ENCODE measurements around the gene KPNA1. TPM values are rescaled to one million over a fixed set of nuclear protein-coding genes. Genes with fewer than 3 reads are reported as not detected.

Gene KPNA1
- total and polyA plus RNA-seq, 4 donors, result 20.7 to 42.0 (median 23.5) TPM

DNA sequence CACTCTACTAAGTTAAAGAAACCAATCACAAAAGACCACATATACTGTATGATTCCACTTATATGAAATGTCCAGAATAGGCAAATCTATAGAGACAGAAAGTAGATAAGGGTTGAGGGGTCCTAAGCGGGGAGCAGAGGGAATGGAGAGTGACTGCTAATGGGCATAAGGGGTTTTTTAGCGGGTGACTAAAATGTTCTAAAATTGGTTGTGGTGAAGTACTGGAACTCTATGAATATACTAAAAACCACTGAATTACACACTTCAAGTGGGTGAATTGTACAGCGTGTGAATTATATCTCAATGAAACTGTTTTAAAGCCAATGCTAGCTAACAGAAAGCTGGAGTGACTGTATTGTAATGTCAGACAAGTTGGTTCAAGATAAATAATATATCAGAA is 33.3 kb downstream of the KPNA1 start:
- WGBS, result 96% methylated on average over 3 of the region's 3 CpGs
- Histone ChIP-seq H3K27ac (ENCODE audit: low read depth in 1 of 2, low read length in 2 of 2) (no peak overlapping the region), H3K27me3 (ENCODE audit: control insufficient read depth in 4 of 4, insufficient read depth in 4 of 4, low read length in 3 of 4) (no peaks in the 10 kb centered on the region), H3K9ac (ENCODE audit: low read depth in 1 of 2, low read length in 2 of 2) (no peak overlapping the region), H3K9me3 (ENCODE audit: control insufficient read depth in 4 of 4, low read length in 3 of 4) (no peaks in the 10 kb centered on the region), H3K4me1 (ENCODE audit: control insufficient read depth in 4 of 4, insufficient read depth in 4 of 4, low read length in 3 of 4) (no peaks in the 10 kb centered on the region), H3K4me3 (ENCODE audit: low read depth in 1 of 3, low read length in 3 of 3) (no peak overlapping the region), H3K36me3 (ENCODE audit: control insufficient read depth in 4 of 4, insufficient read depth in 3 of 4, low read depth in 1 of 4, low read length in 3 of 4) (peaks cover 0 to 2% (median 0%) of the 10 kb centered on the region in 4 donors)
- TF ChIP-seq EGR1 (IDR thresholded peaks at IDR 0.05; ENCODE audit: low read depth in 2 of 2) (no peak), GABPA (IDR thresholded peaks at IDR 0.05 in 1 of 2, conservative IDR thresholded peaks at IDR 0.05 in 1 of 2) (no peak), JUND (IDR thresholded peaks at IDR 0.05) (no peak), HNF4A (conservative IDR thresholded peaks at IDR 0.05) (no peak), FOXA2 (IDR thresholded peaks at IDR 0.05) (no peak), RAD21 (IDR thresholded peaks at IDR 0.05) (no peak), YY1 (IDR thresholded peaks at IDR 0.05) (no peak), TAF1 (conservative IDR thresholded peaks at IDR 0.05) (no peak)
- TF ChIP-seq, protein P1, sequence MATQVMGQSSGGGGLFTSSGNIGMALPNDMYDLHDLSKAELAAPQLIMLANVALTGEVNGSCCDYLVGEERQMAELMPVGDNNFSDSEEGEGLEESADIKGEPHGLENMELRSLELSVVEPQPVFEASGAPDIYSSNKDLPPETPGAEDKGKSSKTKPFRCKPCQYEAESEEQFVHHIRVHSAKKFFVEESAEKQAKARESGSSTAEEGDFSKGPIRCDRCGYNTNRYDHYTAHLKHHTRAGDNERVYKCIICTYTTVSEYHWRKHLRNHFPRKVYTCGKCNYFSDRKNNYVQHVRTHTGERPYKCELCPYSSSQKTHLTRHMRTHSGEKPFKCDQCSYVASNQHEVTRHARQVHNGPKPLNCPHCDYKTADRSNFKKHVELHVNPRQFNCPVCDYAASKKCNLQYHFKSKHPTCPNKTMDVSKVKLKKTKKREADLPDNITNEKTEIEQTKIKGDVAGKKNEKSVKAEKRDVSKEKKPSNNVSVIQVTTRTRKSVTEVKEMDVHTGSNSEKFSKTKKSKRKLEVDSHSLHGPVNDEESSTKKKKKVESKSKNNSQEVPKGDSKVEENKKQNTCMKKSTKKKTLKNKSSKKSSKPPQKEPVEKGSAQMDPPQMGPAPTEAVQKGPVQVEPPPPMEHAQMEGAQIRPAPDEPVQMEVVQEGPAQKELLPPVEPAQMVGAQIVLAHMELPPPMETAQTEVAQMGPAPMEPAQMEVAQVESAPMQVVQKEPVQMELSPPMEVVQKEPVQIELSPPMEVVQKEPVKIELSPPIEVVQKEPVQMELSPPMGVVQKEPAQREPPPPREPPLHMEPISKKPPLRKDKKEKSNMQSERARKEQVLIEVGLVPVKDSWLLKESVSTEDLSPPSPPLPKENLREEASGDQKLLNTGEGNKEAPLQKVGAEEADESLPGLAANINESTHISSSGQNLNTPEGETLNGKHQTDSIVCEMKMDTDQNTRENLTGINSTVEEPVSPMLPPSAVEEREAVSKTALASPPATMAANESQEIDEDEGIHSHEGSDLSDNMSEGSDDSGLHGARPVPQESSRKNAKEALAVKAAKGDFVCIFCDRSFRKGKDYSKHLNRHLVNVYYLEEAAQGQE (IDR thresholded peaks at IDR 0.05), result no peak
- TF ChIP-seq, protein P2, sequence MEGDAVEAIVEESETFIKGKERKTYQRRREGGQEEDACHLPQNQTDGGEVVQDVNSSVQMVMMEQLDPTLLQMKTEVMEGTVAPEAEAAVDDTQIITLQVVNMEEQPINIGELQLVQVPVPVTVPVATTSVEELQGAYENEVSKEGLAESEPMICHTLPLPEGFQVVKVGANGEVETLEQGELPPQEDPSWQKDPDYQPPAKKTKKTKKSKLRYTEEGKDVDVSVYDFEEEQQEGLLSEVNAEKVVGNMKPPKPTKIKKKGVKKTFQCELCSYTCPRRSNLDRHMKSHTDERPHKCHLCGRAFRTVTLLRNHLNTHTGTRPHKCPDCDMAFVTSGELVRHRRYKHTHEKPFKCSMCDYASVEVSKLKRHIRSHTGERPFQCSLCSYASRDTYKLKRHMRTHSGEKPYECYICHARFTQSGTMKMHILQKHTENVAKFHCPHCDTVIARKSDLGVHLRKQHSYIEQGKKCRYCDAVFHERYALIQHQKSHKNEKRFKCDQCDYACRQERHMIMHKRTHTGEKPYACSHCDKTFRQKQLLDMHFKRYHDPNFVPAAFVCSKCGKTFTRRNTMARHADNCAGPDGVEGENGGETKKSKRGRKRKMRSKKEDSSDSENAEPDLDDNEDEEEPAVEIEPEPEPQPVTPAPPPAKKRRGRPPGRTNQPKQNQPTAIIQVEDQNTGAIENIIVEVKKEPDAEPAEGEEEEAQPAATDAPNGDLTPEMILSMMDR (IDR thresholded peaks at IDR 0.05; ENCODE audit: low read depth, low read length, missing input control), result no peak
- TF ChIP-seq, protein P3, sequence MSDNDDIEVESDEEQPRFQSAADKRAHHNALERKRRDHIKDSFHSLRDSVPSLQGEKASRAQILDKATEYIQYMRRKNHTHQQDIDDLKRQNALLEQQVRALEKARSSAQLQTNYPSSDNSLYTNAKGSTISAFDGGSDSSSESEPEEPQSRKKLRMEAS (IDR thresholded peaks at IDR 0.05), result no peak
- TF ChIP-seq, protein P4, sequence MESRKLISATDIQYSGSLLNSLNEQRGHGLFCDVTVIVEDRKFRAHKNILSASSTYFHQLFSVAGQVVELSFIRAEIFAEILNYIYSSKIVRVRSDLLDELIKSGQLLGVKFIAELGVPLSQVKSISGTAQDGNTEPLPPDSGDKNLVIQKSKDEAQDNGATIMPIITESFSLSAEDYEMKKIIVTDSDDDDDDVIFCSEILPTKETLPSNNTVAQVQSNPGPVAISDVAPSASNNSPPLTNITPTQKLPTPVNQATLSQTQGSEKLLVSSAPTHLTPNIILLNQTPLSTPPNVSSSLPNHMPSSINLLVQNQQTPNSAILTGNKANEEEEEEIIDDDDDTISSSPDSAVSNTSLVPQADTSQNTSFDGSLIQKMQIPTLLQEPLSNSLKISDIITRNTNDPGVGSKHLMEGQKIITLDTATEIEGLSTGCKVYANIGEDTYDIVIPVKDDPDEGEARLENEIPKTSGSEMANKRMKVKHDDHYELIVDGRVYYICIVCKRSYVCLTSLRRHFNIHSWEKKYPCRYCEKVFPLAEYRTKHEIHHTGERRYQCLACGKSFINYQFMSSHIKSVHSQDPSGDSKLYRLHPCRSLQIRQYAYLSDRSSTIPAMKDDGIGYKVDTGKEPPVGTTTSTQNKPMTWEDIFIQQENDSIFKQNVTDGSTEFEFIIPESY (IDR thresholded peaks at IDR 0.05), result no peak
- no peak for DNase-seq (ENCODE audit: low spot score)

DNA sequence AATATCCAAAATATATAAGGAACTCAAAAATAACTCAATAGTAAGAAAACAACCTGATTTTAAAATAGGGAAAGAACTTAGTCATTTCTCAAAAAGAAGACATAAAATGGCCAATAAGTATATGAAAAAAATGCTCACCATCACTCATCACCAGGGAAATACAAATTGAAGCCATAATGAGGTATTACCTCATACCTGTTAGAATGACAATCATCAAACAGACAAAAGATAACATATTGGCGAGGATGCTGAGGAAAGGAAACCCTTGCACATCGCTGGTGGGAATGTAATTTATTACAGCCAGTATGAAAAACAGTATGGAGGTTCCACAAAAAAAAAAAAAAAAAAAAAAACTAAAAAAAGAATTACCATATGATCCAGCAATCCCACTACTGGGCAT is 38.2 kb downstream of the KPNA1 start:
- Histone ChIP-seq H3K9ac (ENCODE audit: low read depth in 1 of 2, low read length in 2 of 2) (no peak overlapping the region), H3K9me3 (ENCODE audit: control insufficient read depth in 4 of 4, low read length in 3 of 4) (no peaks in the 10 kb centered on the region), H3K27ac (ENCODE audit: low read depth in 1 of 2, low read length in 2 of 2) (no peak overlapping the region), H3K4me1 (ENCODE audit: control insufficient read depth in 4 of 4, insufficient read depth in 4 of 4, low read length in 3 of 4) (peaks cover 2 to 9% (median 4%) of the 10 kb centered on the region in 4 donors), H3K36me3 (ENCODE audit: control insufficient read depth in 4 of 4, insufficient read depth in 3 of 4, low read depth in 1 of 4, low read length in 3 of 4) (peaks cover 0 to 2% (median 0%) of the 10 kb centered on the region in 4 donors), H3K4me3 (ENCODE audit: low read depth in 1 of 3, low read length in 3 of 3) (no peak overlapping the region), H3K27me3 (ENCODE audit: control insufficient read depth in 4 of 4, insufficient read depth in 4 of 4, low read length in 3 of 4) (no peaks in the 10 kb centered on the region)
- 89% methylated on average over 2 of the region's 2 CpGs for WGBS
- DNase-seq (ENCODE audit: low spot score), result no peak
- TF ChIP-seq NR2F2 (IDR thresholded peaks at IDR 0.05), result no peak
- no peak for TF ChIP-seq GABPA (IDR thresholded peaks at IDR 0.05 in 1 of 2, conservative IDR thresholded peaks at IDR 0.05 in 1 of 2)
- no peak for TF ChIP-seq FOXA1 (IDR thresholded peaks at IDR 0.05)
- no peak for TF ChIP-seq RAD21 (IDR thresholded peaks at IDR 0.05)
- TF ChIP-seq, protein P1 (IDR thresholded peaks at IDR 0.05), result no peak
- TF ChIP-seq, protein P3 (IDR thresholded peaks at IDR 0.05), result no peak
- TF ChIP-seq HNF4G (IDR thresholded peaks at IDR 0.05), result no peak
- TF ChIP-seq FOXA2 (IDR thresholded peaks at IDR 0.05), result no peak
- TF ChIP-seq, protein P2 (IDR thresholded peaks at IDR 0.05; ENCODE audit: low read depth, low read length, missing input control), result no peak
- no peak for TF ChIP-seq JUND (IDR thresholded peaks at IDR 0.05)
- no peak for TF ChIP-seq RXRA (IDR thresholded peaks at IDR 0.05)
- no peak for TF ChIP-seq HNF4A (conservative IDR thresholded peaks at IDR 0.05)
- TF ChIP-seq EGR1 (IDR thresholded peaks at IDR 0.05; ENCODE audit: low read depth in 2 of 2), result no peak
- TF ChIP-seq YY1 (IDR thresholded peaks at IDR 0.05), result no peak
- no peak for TF ChIP-seq SP1 (IDR thresholded peaks at IDR 0.05)
- no peak for TF ChIP-seq TAF1 (conservative IDR thresholded peaks at IDR 0.05)
